Measurements from ENCODE around the gene CYP46A1. TPM values are rescaled to one million over a fixed set of nuclear protein-coding genes. Genes with fewer than 3 reads are reported as not detected.

The CYP46A1 gene
- total RNA-seq, 1 experiment from 2014 or later: not detected

DNA sequence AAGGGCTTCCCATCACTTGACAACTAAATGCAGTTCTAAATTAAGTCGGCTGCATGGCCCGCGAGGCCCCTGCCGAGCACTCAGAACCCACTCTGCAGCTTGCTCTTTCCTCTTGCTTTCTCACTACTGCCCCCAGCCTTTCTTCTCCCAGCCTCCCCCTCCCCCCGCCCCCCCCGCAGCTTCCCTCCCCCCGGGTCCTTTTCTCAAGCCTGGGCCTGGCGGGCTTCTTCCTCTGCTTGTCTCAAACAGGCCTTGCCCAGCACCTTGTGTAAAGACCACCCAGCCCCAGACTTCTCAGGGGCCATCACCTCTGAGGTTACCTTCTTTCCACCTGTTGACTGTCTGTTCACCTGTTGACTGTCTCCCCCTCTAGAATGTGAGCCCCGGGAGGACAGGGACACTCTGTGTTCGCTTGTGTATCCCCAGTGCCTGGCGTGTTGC, 1.1 kb downstream of the CYP46A1 start:
- ChIA-PET POLR2A (ENCODE audit: unreplicated experiment) (no interaction called here), CTCF (no interaction called here)
- no peak for TF ChIP-seq EZH2 (IDR thresholded peaks at IDR 0.05; ENCODE audit: low read depth)
- TF ChIP-seq, protein P1, sequence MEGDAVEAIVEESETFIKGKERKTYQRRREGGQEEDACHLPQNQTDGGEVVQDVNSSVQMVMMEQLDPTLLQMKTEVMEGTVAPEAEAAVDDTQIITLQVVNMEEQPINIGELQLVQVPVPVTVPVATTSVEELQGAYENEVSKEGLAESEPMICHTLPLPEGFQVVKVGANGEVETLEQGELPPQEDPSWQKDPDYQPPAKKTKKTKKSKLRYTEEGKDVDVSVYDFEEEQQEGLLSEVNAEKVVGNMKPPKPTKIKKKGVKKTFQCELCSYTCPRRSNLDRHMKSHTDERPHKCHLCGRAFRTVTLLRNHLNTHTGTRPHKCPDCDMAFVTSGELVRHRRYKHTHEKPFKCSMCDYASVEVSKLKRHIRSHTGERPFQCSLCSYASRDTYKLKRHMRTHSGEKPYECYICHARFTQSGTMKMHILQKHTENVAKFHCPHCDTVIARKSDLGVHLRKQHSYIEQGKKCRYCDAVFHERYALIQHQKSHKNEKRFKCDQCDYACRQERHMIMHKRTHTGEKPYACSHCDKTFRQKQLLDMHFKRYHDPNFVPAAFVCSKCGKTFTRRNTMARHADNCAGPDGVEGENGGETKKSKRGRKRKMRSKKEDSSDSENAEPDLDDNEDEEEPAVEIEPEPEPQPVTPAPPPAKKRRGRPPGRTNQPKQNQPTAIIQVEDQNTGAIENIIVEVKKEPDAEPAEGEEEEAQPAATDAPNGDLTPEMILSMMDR (conservative IDR thresholded peaks at IDR 0.05): no peak
- peaks cover 23% of the 10 kb centered on the region; the same call in 1 of the 2 replicates for H3K27me3 ChIP-seq (ENCODE audit: insufficient read depth, low read depth)
- no peaks in the 10 kb centered on the region for H3K9me2 ChIP-seq (ENCODE audit: insufficient read depth)
- no peaks in the 10 kb centered on the region for H4K20me1 ChIP-seq (ENCODE audit: insufficient read depth)
- H3F3A ChIP-seq (ENCODE audit: insufficient read depth, low read depth): no peaks in the 10 kb centered on the region
- no peaks in the 10 kb centered on the region for H3K4me1 ChIP-seq (replicated peaks; ENCODE audit: insufficient read depth)
- no peaks in the 10 kb centered on the region for H3K79me2 ChIP-seq (ENCODE audit: low read depth)
- H3K36me3 ChIP-seq (ENCODE audit: low read depth): no peaks in the 10 kb centered on the region
- H3K9me3 ChIP-seq (ENCODE audit: insufficient read depth, low read depth): no peaks in the 10 kb centered on the region
- H3K27ac ChIP-seq: no peak overlapping the region
- DNase-seq: no peak
- intact Hi-C loops (cut with micrococcal nuclease; ENCODE audit: unreplicated experiment): loop anchor here (10.0 kb wide), 1 partner anchor 300 kb away; no protein-coding TSS in a partner anchor
- no peak overlapping the region for H3K4me2 ChIP-seq
- no peak overlapping the region for H2AFZ ChIP-seq
- no TSS peak for BruUV-seq (replicated peaks)
- H3K4me3 ChIP-seq: no peak overlapping the region

DNA sequence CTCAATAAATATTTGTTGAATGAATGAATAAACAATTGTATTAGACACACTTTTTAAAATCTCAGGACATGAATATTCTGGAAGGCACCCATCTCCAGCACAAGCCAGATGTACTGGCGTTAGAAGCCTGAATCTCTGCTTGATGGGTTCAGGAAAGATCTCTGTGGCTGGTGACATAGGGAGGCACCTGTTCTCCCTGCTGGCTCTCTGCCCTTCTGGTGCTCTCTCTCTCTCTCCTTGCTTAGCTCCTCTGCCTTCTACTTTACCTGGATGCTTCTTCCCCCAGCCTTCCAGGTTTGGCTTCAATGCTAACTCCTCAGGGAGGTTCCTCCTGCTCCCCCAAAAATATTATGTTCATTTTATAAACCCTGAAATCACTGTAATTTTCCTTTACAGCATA, 1.5 kb downstream of the CYP46A1 start:
- no peak overlapping the region for H3K27ac ChIP-seq
- H4K20me1 ChIP-seq (ENCODE audit: insufficient read depth): no peaks in the 10 kb centered on the region
- H3K79me2 ChIP-seq (ENCODE audit: low read depth): no peaks in the 10 kb centered on the region
- no peak for DNase-seq
- H3K36me3 ChIP-seq (ENCODE audit: low read depth): no peaks in the 10 kb centered on the region
- intact Hi-C loops (cut with micrococcal nuclease; ENCODE audit: unreplicated experiment): loop anchor here (10.0 kb wide), 1 partner anchor 301 kb away; no protein-coding TSS in a partner anchor
- POLR2A ChIA-PET (ENCODE audit: unreplicated experiment): no interaction called here
- CTCF ChIA-PET: no interaction called here
- H3K27me3 ChIP-seq (ENCODE audit: insufficient read depth, low read depth): peaks cover 28% of the 10 kb centered on the region; the same call in 1 of the 2 replicates
- H2AFZ ChIP-seq: no peak overlapping the region
- H3K4me3 ChIP-seq: no peak overlapping the region
- no TSS peak for BruUV-seq (replicated peaks)
- no peaks in the 10 kb centered on the region for H3K4me1 ChIP-seq (replicated peaks; ENCODE audit: insufficient read depth)
- H3K9me2 ChIP-seq (ENCODE audit: insufficient read depth): no peaks in the 10 kb centered on the region
- no peak for TF ChIP-seq EZH2 (IDR thresholded peaks at IDR 0.05; ENCODE audit: low read depth)
- TF ChIP-seq, protein P1 (conservative IDR thresholded peaks at IDR 0.05): no peak
- no peak overlapping the region for H3K4me2 ChIP-seq
- H3F3A ChIP-seq (ENCODE audit: insufficient read depth, low read depth): no peaks in the 10 kb centered on the region
- H3K9me3 ChIP-seq (ENCODE audit: insufficient read depth, low read depth): no peaks in the 10 kb centered on the region

DNA sequence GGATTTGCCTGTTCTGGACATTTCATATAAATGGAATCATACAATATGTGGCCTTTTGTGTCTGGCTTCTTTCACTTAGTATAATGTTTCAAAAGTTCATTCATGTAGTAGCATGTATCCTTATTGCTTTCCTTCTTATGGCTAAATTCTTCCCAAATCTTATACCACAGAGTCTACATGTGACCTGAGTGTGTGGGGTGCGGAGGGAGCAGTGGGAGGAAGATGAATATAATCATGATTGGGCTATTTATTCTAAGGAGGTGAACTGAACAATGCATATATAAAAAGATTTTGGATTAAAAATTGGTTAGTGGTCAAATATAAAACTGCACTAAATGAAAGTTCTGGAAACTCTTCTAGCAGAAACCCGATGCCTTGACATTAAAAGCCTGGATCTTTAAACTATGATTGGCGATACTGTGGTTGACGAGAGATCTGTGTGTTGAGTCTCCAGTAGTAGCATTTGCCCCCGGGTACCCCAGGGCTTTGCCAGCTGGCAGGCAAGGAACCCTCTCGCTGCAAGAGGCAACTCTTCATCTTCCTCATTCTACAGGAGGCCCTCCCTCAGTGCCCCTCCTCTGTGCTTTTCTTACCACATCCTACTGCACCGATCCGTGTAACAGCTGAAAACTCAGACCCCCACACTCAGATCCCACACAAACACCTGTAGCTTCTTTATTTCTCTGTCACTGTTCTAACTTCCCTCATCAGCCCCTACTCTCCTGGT, 2.6 kb downstream of the CYP46A1 start:
- Histone ChIP-seq H3F3A (ENCODE audit: insufficient read depth, low read depth) (no peaks in the 10 kb centered on the region), H3K4me3 (no peak overlapping the region), H3K9me3 (ENCODE audit: insufficient read depth, low read depth) (no peaks in the 10 kb centered on the region), H3K27me3 (ENCODE audit: insufficient read depth, low read depth) (peaks cover 35% of the 10 kb centered on the region), H2AFZ (no peak overlapping the region), H3K4me1 (replicated peaks; ENCODE audit: insufficient read depth) (no peaks in the 10 kb centered on the region), H3K4me2 (no peak overlapping the region), H3K9me2 (ENCODE audit: insufficient read depth) (no peaks in the 10 kb centered on the region), H3K79me2 (ENCODE audit: low read depth) (no peaks in the 10 kb centered on the region), H3K27ac (no peak overlapping the region), H4K20me1 (ENCODE audit: insufficient read depth) (no peaks in the 10 kb centered on the region), H3K36me3 (ENCODE audit: low read depth) (no peaks in the 10 kb centered on the region)
- no TSS peak for BruUV-seq (replicated peaks)
- no peak for TF ChIP-seq EZH2 (IDR thresholded peaks at IDR 0.05; ENCODE audit: low read depth)
- TF ChIP-seq, protein P1 (conservative IDR thresholded peaks at IDR 0.05): no peak
- POLR2A ChIA-PET (ENCODE audit: unreplicated experiment): no interaction called here
- DNase-seq: no peak
- CTCF ChIA-PET: no interaction called here
- intact Hi-C loops (cut with micrococcal nuclease; ENCODE audit: unreplicated experiment): loop anchor here (10.0 kb wide), 1 partner anchor 302 kb away; no protein-coding TSS in a partner anchor
